Progenitor cell of endocrine pancreas (in vitro differentiated cells): ENCODE results near the gene UBTF. TPM values are rescaled to one million over a fixed set of nuclear protein-coding genes. Genes with fewer than 3 reads are reported as not detected.

Experiments
- DNase-seq: peaks from one replicate; pipeline ENCODE4 v3.0.0; 2021; ENCODE audit warnings: low spot score; ENCODE audit not compliant: unreplicated experiment
- H3K27ac Mint-ChIP-seq: 2 replicates; pipeline ENCODE4 v1.8.0; 2021; ENCODE audit warnings: mild to moderate bottlenecking, moderate library complexity, mixed read lengths
- H3K27me3 Mint-ChIP-seq: 2 replicates; pipeline ENCODE4 v1.8.0; 2021; ENCODE audit warnings: mixed read lengths
- H3K36me3 Mint-ChIP-seq: 2 replicates; pipeline ENCODE4 v1.8.0; 2022; ENCODE audit warnings: mixed read lengths; ENCODE audit not compliant: insufficient read depth
- H3K4me1 Mint-ChIP-seq: 2 replicates; pipeline ENCODE4 v1.8.0; 2021; ENCODE audit warnings: low read depth, mixed read lengths
- H3K4me3 Mint-ChIP-seq: 2 replicates; pipeline ENCODE4 v1.8.0; 2021; ENCODE audit warnings: low read depth, mild to moderate bottlenecking, moderate library complexity, mixed read lengths
- H3K9me3 Mint-ChIP-seq: 2 replicates; pipeline ENCODE4 v1.8.0; 2021; ENCODE audit warnings: low read depth, mixed read lengths
- total RNA-seq: library from RNA; stranded (reverse); gene quantifications from 2 replicates; pipeline ENCODE4 v1.2.1, GENCODE V29; 2021
- TF ChIP-seq, protein P1 (sequence below): fragments of 200-600 bp; sonication (generic); IDR thresholded peaks from one replicate; pipeline ENCODE4 v1.5.0; 2021; ENCODE audit warnings: antibody characterized with exemption, mild to moderate bottlenecking; ENCODE audit not compliant: unreplicated experiment

The UBTF gene
- total RNA-seq, 1 donor from 2014 or later: 100 TPM

DNA sequence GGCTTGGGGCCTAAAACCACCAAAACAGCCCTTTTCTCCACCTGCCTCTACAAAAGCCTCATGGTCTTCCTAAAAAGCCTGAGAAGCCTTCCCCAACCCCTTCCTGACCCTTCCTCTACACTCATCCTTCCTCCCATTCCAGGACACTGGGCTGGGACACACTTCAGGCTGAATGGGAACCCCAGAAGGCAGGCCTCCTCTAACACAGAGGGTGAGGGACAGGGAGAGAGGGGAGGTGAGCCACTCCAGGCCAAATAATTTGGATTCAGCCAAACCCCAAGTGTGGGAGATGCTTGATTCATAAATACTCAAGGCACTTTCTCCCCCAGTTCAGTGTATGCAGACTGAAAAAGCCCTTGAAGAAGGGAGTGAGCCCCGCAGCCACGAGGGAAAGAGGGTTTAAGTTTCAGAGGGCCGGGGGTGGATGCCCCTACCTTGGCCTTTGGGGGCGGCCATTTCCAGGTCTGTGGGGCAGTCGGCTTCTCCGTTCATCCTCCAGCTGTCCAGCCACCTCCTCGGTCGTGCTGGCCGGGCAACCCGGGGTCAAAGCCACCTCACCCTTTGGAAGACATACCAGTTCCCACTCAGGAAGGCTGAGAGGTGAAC, 1.6 kb downstream of the UBTF start:
- Mint-ChIP-seq H3K9me3 (no peaks in the 10 kb centered on the region), H3K4me1 (peaks cover 13% of the 10 kb centered on the region), H3K4me3 (peak overlapping the region; percentile 75), H3K36me3 (peaks cover 20% of the 10 kb centered on the region), H3K27me3 (no peaks in the 10 kb centered on the region), H3K27ac (peak overlapping the region; percentile 88)
- no peak for DNase-seq
- TF ChIP-seq, protein P1, sequence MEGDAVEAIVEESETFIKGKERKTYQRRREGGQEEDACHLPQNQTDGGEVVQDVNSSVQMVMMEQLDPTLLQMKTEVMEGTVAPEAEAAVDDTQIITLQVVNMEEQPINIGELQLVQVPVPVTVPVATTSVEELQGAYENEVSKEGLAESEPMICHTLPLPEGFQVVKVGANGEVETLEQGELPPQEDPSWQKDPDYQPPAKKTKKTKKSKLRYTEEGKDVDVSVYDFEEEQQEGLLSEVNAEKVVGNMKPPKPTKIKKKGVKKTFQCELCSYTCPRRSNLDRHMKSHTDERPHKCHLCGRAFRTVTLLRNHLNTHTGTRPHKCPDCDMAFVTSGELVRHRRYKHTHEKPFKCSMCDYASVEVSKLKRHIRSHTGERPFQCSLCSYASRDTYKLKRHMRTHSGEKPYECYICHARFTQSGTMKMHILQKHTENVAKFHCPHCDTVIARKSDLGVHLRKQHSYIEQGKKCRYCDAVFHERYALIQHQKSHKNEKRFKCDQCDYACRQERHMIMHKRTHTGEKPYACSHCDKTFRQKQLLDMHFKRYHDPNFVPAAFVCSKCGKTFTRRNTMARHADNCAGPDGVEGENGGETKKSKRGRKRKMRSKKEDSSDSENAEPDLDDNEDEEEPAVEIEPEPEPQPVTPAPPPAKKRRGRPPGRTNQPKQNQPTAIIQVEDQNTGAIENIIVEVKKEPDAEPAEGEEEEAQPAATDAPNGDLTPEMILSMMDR: no peak

GRCh38 chr17:44216694-44217093, 2.8 kb downstream of the UBTF start:
- TF ChIP-seq, protein P1: no peak
- Mint-ChIP-seq H3K27ac (no peak overlapping the region), H3K9me3 (no peaks in the 10 kb centered on the region), H3K27me3 (no peaks in the 10 kb centered on the region), H3K4me1 (peaks cover 6% of the 10 kb centered on the region), H3K36me3 (peaks cover 22% of the 10 kb centered on the region), H3K4me3 (peak overlapping the region; percentile 60)
- no peak for DNase-seq

- Mint-ChIP-seq H3K4me3 (no peak overlapping the region), H3K27me3 (no peaks in the 10 kb centered on the region), H3K9me3 (no peaks in the 10 kb centered on the region), H3K36me3 (peaks cover 23% of the 10 kb centered on the region), H3K4me1 (peaks cover 5% of the 10 kb centered on the region), H3K27ac (no peak overlapping the region)
- DNase-seq: no peak
- TF ChIP-seq, protein P1: no peak
Measured at GRCh38 chr17:44216173-44216572, 3.3 kb downstream of the UBTF start.

GRCh38 chr17:44214896-44215295, 4.6 kb downstream of the UBTF start:
- TF ChIP-seq, protein P1: no peak
- Mint-ChIP-seq H3K4me1 (peaks cover 5% of the 10 kb centered on the region), H3K4me3 (no peak overlapping the region), H3K36me3 (peaks cover 27% of the 10 kb centered on the region), H3K27me3 (no peaks in the 10 kb centered on the region), H3K27ac (no peak overlapping the region), H3K9me3 (no peaks in the 10 kb centered on the region)
- no peak for DNase-seq

DNA sequence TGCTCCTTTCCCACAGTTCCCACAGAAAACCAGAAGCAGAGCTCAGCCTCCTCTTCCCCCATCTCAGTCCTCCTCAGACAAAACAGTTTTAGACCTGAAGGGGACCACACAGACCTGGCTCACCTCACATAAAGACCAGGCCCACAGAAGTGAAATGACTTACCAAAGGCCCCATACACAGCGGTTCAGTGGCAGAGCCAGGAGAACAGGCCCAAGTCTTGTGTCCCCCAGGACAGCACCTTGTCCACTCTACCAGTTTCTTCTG, 5.3 kb downstream of the UBTF start:
- Mint-ChIP-seq H3K4me1 (peaks cover 5% of the 10 kb centered on the region), H3K36me3 (peaks cover 29% of the 10 kb centered on the region), H3K27me3 (no peaks in the 10 kb centered on the region), H3K9me3 (no peaks in the 10 kb centered on the region), H3K27ac (peak overlapping the region; percentile 71), H3K4me3 (no peak overlapping the region)
- TF ChIP-seq, protein P1: no peak
- DNase-seq: no peak
